Measurements from ENCODE around the gene SLC25A25. TPM values are rescaled to one million over a fixed set of nuclear protein-coding genes. Genes with fewer than 3 reads are reported as not detected.

The SLC25A25 gene
- total and polyA plus RNA-seq, 9 of the 15 experiments (the other 6 are each of a cell fraction or from before 2014, with no cell fraction given), result 0.07 to 35.9 (median 23.2) TPM

GRCh38 chr9:128099231-128099931 lies 31.3 kb downstream of the SLC25A25 start (continued):
- TF ChIP-seq ZNF311 (CRISPR knock-in tag; IDR thresholded peaks at IDR 0.05), result no peak
- no peak for TF ChIP-seq BRCA1 (IDR thresholded peaks at IDR 0.05)
- TF ChIP-seq BRCA1 (CRISPR knock-in tag; IDR thresholded peaks at IDR 0.05), result no peak
- TF ChIP-seq HNRNPUL1 (IDR thresholded peaks at IDR 0.05; ENCODE audit: low read length), result no peak
- TF ChIP-seq, protein P1, sequence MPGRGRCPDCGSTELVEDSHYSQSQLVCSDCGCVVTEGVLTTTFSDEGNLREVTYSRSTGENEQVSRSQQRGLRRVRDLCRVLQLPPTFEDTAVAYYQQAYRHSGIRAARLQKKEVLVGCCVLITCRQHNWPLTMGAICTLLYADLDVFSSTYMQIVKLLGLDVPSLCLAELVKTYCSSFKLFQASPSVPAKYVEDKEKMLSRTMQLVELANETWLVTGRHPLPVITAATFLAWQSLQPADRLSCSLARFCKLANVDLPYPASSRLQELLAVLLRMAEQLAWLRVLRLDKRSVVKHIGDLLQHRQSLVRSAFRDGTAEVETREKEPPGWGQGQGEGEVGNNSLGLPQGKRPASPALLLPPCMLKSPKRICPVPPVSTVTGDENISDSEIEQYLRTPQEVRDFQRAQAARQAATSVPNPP (IDR thresholded peaks at IDR 0.05; ENCODE audit: borderline replicate concordance, insufficient read depth, insufficient read length), result no peak
- no peak for TF ChIP-seq ZNF586 (CRISPR knock-in tag; conservative IDR thresholded peaks at IDR 0.05)
- no peak for TF ChIP-seq GATAD2A (IDR thresholded peaks at IDR 0.05)
- no peak for TF ChIP-seq BHLHE40 (IDR thresholded peaks at IDR 0.05; ENCODE audit: low read length)
- TF ChIP-seq MEF2D (tag; conservative IDR thresholded peaks at IDR 0.05; ENCODE audit: low read depth), result no peak
- no peak for TF ChIP-seq ADNP (tag; IDR thresholded peaks at IDR 0.05)
- no peak for TF ChIP-seq HLTF (IDR thresholded peaks at IDR 0.05)
- TF ChIP-seq ZNF239 (CRISPR knock-in tag; IDR thresholded peaks at IDR 0.05), result no peak
- no peak for TF ChIP-seq FOSL1 (tag; conservative IDR thresholded peaks at IDR 0.05)
- TF ChIP-seq ZHX1 (conservative IDR thresholded peaks at IDR 0.05; ENCODE audit: low read length), result no peak
- no peak for TF ChIP-seq MAFG (tag; conservative IDR thresholded peaks at IDR 0.05)
- no peak for TF ChIP-seq SUPT5H (IDR thresholded peaks at IDR 0.05)
- no peak for TF ChIP-seq LARP7 (IDR thresholded peaks at IDR 0.05)
- no peak for TF ChIP-seq ARID2 (IDR thresholded peaks at IDR 0.05)
- TF ChIP-seq TAF9B (IDR thresholded peaks at IDR 0.05; ENCODE audit: partially characterized antibody), result no peak
- TF ChIP-seq, protein P2, sequence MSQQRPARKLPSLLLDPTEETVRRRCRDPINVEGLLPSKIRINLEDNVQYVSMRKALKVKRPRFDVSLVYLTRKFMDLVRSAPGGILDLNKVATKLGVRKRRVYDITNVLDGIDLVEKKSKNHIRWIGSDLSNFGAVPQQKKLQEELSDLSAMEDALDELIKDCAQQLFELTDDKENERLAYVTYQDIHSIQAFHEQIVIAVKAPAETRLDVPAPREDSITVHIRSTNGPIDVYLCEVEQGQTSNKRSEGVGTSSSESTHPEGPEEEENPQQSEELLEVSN (IDR thresholded peaks at IDR 0.05; ENCODE audit: borderline replicate concordance in 1 of 2, extremely low read depth in 1 of 2, insufficient read depth in 1 of 2, insufficient read length in 1 of 2, low read depth in 1 of 2, low read length in 1 of 2, poor library complexity in 1 of 2, severe bottlenecking in 1 of 2), result no peak
- TF ChIP-seq TAF7 (tag; IDR thresholded peaks at IDR 0.05), result no peak
- no peak for TF ChIP-seq ZNF507 (tag; conservative IDR thresholded peaks at IDR 0.05)
- TF ChIP-seq THAP7 (CRISPR knock-in tag; IDR thresholded peaks at IDR 0.05), result no peak
- no peak for TF ChIP-seq TCF7L2 (IDR thresholded peaks at IDR 0.05; ENCODE audit: low read depth, low read length)
- TF ChIP-seq ATF2 (CRISPR knock-in tag; IDR thresholded peaks at IDR 0.05), result no peak
